SK-N-SH treated with all-trans-retinoic acid at 6 μM for 48 hours (cell line): ENCODE data around the gene DDRGK1.

Experiments used
- ATAC-seq: fragments of 200-7000 bp; cut with Tn5 transposase; 3 replicates; pipeline ENCODE4 v1.9.1; 2020; ENCODE audit warnings: mild to moderate bottlenecking, moderate library complexity
- ARNTL ChIP-seq: fragments of 450-650 bp; formaldehyde crosslinking; IDR thresholded peaks from 2 replicates; pipeline ENCODE4 v1.5.0; 2020; ENCODE audit warnings: low read depth, mild to moderate bottlenecking, moderate library complexity, borderline replicate concordance
- CREB5 ChIP-seq: fragments of 250-450 bp; sonication (Bioruptor Pico); IDR thresholded peaks from 2 replicates; pipeline ENCODE4 v1.5.1; 2020; ENCODE audit warnings: low read depth, mild to moderate bottlenecking, moderate library complexity
- CSDC2 ChIP-seq: fragments of 250-450 bp; sonication (Bioruptor Pico); IDR thresholded peaks from 2 replicates; pipeline ENCODE4 v1.5.0; 2020; ENCODE audit warnings: mild to moderate bottlenecking, moderate library complexity
- CSRNP3 ChIP-seq: fragments of 250-450 bp; sonication (Bioruptor Pico); IDR thresholded peaks from 2 replicates; pipeline ENCODE4 v1.5.1; 2021; ENCODE audit warnings: mild to moderate bottlenecking, moderate library complexity
- GLIS3 ChIP-seq: fragments of 250-450 bp; sonication (Bioruptor Pico); IDR thresholded peaks from 2 replicates; pipeline ENCODE4 v1.5.0; 2020; ENCODE audit warnings: mild to moderate bottlenecking, moderate library complexity
- ISL1 ChIP-seq: fragments of 250-450 bp; sonication (Bioruptor Pico); IDR thresholded peaks from 2 replicates; pipeline ENCODE4 v2.1.2; 2022; ENCODE audit warnings: mild to moderate bottlenecking, moderate library complexity
- OSR1 ChIP-seq: fragments of 250-450 bp; sonication (Bioruptor Pico); IDR thresholded peaks from 2 replicates; pipeline ENCODE4 v1.8.0; 2022; ENCODE audit warnings: moderate library complexity, mild to moderate bottlenecking, inconsistent platforms
- PATZ1 ChIP-seq: fragments of 250-450 bp; sonication (Bioruptor Pico); IDR thresholded peaks from 2 replicates; pipeline ENCODE4 v1.8.0; 2020; ENCODE audit warnings: mild to moderate bottlenecking, moderate library complexity, borderline replicate concordance
- POU6F1 ChIP-seq: fragments of 250-450 bp; sonication (Bioruptor Pico); IDR thresholded peaks from 2 replicates; pipeline ENCODE4 v1.8.0; 2021; ENCODE audit warnings: low read depth, mild to moderate bottlenecking, moderate library complexity, borderline replicate concordance
- PPARA ChIP-seq: fragments of 250-450 bp; sonication (Bioruptor Pico); IDR thresholded peaks from 2 replicates; pipeline ENCODE4 v1.5.0; 2020; ENCODE audit warnings: mild to moderate bottlenecking, borderline replicate concordance
- RARB ChIP-seq: fragments of 250-450 bp; sonication (Bioruptor Pico); IDR thresholded peaks from 2 replicates; pipeline ENCODE4 v1.8.0; 2021; ENCODE audit warnings: mild to moderate bottlenecking, moderate library complexity
- TCF4 ChIP-seq: fragments of 250-450 bp; sonication (Bioruptor Pico); IDR thresholded peaks from 2 replicates; pipeline ENCODE4 v1.8.0; 2021; ENCODE audit warnings: mild to moderate bottlenecking, moderate library complexity, borderline replicate concordance
- TOX ChIP-seq: fragments of 250-450 bp; sonication (Bioruptor Pico); IDR thresholded peaks from 2 replicates; pipeline ENCODE4 v1.8.0; 2021; ENCODE audit warnings: mild to moderate bottlenecking, moderate library complexity, borderline replicate concordance
- TSHZ2 ChIP-seq: fragments of 250-450 bp; sonication (Bioruptor Pico); IDR thresholded peaks from 2 replicates; pipeline ENCODE4 v1.5.0; 2020; ENCODE audit warnings: mild to moderate bottlenecking, moderate library complexity
- ZFP30 ChIP-seq: fragments of 450-650 bp; formaldehyde crosslinking; IDR thresholded peaks from 2 replicates; pipeline ENCODE4 v1.5.0; 2022; ENCODE audit warnings: mild to moderate bottlenecking, moderate library complexity
- ZNF565 ChIP-seq: fragments of 450-650 bp; formaldehyde crosslinking; conservative IDR thresholded peaks from 2 replicates; pipeline ENCODE4 v1.5.0; 2020; ENCODE audit warnings: low read depth, mild to moderate bottlenecking, moderate library complexity
- ZNF70 ChIP-seq: fragments of 450-650 bp; formaldehyde crosslinking; IDR thresholded peaks from 2 replicates; pipeline ENCODE4 v1.5.0; 2020; ENCODE audit warnings: mild to moderate bottlenecking, moderate library complexity
- ZNF8 ChIP-seq: fragments of 450-650 bp; formaldehyde crosslinking; IDR thresholded peaks from 2 replicates; pipeline ENCODE4 v1.5.0; 2020; ENCODE audit warnings: mild to moderate bottlenecking, moderate library complexity

DDRGK1 gene

GRCh38 chr20:3245711-3246110, 41.2 kb upstream of the DDRGK1 start:
- ATAC-seq = no peak
- no peak for TF ChIP-seq ZNF8 (CRISPR knock-in tag)
- TF ChIP-seq CSDC2 (CRISPR knock-in tag) = no peak
- TF ChIP-seq TOX = no peak
- no peak for TF ChIP-seq POU6F1 (CRISPR knock-in tag)
- TF ChIP-seq ZNF565 (CRISPR knock-in tag) = no peak
- no peak for TF ChIP-seq CREB5 (CRISPR knock-in tag)
- TF ChIP-seq ZFP30 (CRISPR knock-in tag) = no peak
- no peak for TF ChIP-seq GLIS3
- TF ChIP-seq TCF4 (CRISPR knock-in tag) = no peak
- TF ChIP-seq PATZ1 = no peak
- TF ChIP-seq PPARA (CRISPR knock-in tag) = no peak
- TF ChIP-seq ZNF70 (CRISPR knock-in tag) = no peak

GRCh38 chr20:3245156-3245555, 40.7 kb upstream of the DDRGK1 start:
- ATAC-seq = no peak

GRCh38 chr20:3244613-3245012, 40.1 kb upstream of the DDRGK1 start:
- no peak; the same call in 2 of the 3 replicates for ATAC-seq
- TF ChIP-seq TSHZ2 (no peak), CSDC2 (CRISPR knock-in tag) (no peak), ARNTL (CRISPR knock-in tag) (no peak), CSRNP3 (CRISPR knock-in tag) (no peak), ZFP30 (CRISPR knock-in tag) (no peak), RARB (no peak), ZNF8 (CRISPR knock-in tag) (no peak), POU6F1 (CRISPR knock-in tag) (no peak), OSR1 (CRISPR knock-in tag) (no peak), CREB5 (CRISPR knock-in tag) (no peak)

More at GRCh38 chr20:3245156-3245555, 40.7 kb upstream of the DDRGK1 start:
- no peak for TF ChIP-seq ZNF8 (CRISPR knock-in tag)
- no peak for TF ChIP-seq ISL1 (CRISPR knock-in tag)
- no peak for TF ChIP-seq GLIS3
- TF ChIP-seq ZNF70 (CRISPR knock-in tag) = no peak
- TF ChIP-seq CSRNP3 (CRISPR knock-in tag) = no peak
- no peak for TF ChIP-seq ARNTL (CRISPR knock-in tag)
- TF ChIP-seq CREB5 (CRISPR knock-in tag) = no peak
